ENCODE data around the gene LRRC27.
"Not testable (repeated sequence)": the region's sequence is repeated elsewhere in the genome, so short reads cannot be mapped to it uniquely, and the experiment has no call there.

Gene LRRC27

GRCh38 chr10:132331601-132332432 lies at the start of gene LRRC27:
TSS of gene LRRC27 (plus strand) at chr10:132332193. CDS start at chr10:132333525, 1,332 bp downstream.
- peak; percentile 73 for DNase-seq (ENCODE audit: low read depth)

- no peak for DNase-seq (ENCODE audit: low read depth)
Measured at GRCh38 chr10:132282667-132283603, 49.1 kb upstream of the LRRC27 start.

GRCh38 chr10:132283604-132284382 lies 48.2 kb upstream of the LRRC27 start:
- DNase-seq (ENCODE audit: low read depth) = no peak

- DNase-seq (ENCODE audit: low read depth) = no peak
Measured at GRCh38 chr10:132289439-132289838, 42.6 kb upstream of the LRRC27 start.

GRCh38 chr10:132290631-132291030 lies 41.4 kb upstream of the LRRC27 start:
- DNase-seq (ENCODE audit: low read depth) = no peak

- no peak for DNase-seq (ENCODE audit: low read depth)
Measured at GRCh38 chr10:132291826-132292225, 40.2 kb upstream of the LRRC27 start.

- no peak for DNase-seq (ENCODE audit: low read depth)
Measured at GRCh38 chr10:132292287-132293200, 39.4 kb upstream of the LRRC27 start.

- no peak for DNase-seq (ENCODE audit: low read depth)
Measured at GRCh38 chr10:132293201-132293812, 38.7 kb upstream of the LRRC27 start.

GRCh38 chr10:132293813-132294520 lies 38.0 kb upstream of the LRRC27 start:
- no peak for DNase-seq (ENCODE audit: low read depth)

GRCh38 chr10:132294561-132295318 lies 37.3 kb upstream of the LRRC27 start:
- no peak for DNase-seq (ENCODE audit: low read depth)

- not testable (repeated sequence) for DNase-seq (ENCODE audit: low read depth)
Measured at GRCh38 chr10:132295481-132295880, 36.5 kb upstream of the LRRC27 start.

- no peak for DNase-seq (ENCODE audit: low read depth)
Measured at GRCh38 chr10:132296666-132297443, 35.1 kb upstream of the LRRC27 start.

- no peak for DNase-seq (ENCODE audit: low read depth)
Measured at GRCh38 chr10:132297526-132297925, 34.5 kb upstream of the LRRC27 start.

GRCh38 chr10:132298038-132298881 lies 33.7 kb upstream of the LRRC27 start:
- DNase-seq (ENCODE audit: low read depth) = no peak

- no peak for DNase-seq (ENCODE audit: low read depth)
Measured at GRCh38 chr10:132299371-132300336, 32.3 kb upstream of the LRRC27 start.

GRCh38 chr10:132300582-132300981 lies 31.4 kb upstream of the LRRC27 start:
- DNase-seq (ENCODE audit: low read depth) = no peak

Data from HS-5 (cell line).